SK-MEL-5 (cell line): ENCODE results near the gene CXCL6. TPM values are rescaled to one million over a fixed set of nuclear protein-coding genes. Genes with fewer than 3 reads are reported as not detected.

Experiments used
- DNase-seq: peaks from one replicate; pipeline ENCODE4 v3.0.0-alpha.2; 2016; ENCODE audit warnings: low read depth, low spot score
- in situ Hi-C: cut with HindIII; loops from 2 replicates; pipeline ENCODE4 v1.10.0; 2016; ENCODE audit warnings: low sequenced_read_pairs, high pct_unique_total_duplicates, low pct_unique_long_range_greater_than_20kb
- polyA plus RNA-seq, 2 experiments: library from polyadenylated mRNA; depleted of rRNA; stranded (reverse); fragments of >200 nt; gene quantifications; 2 replicates each; pipeline ENCODE4 v1.2.3, GENCODE V29; 2015
- total RNA-seq: library from RNA; depleted of rRNA; stranded (reverse); fragments of >200 nt; shearing (Covaris generic); gene quantifications from 2 replicates; pipeline ENCODE4 v1.2.3, GENCODE V29; 2014; rRNA removed

Gene CXCL6
- total RNA-seq: not detected in 2 replicates
- not detected in 2 replicates for polyA plus RNA-seq (2015; cell fraction: cytosol; rRNA removed)
- polyA plus RNA-seq (2015; cell fraction: nucleus; rRNA removed): not detected in 2 replicates

DNA sequence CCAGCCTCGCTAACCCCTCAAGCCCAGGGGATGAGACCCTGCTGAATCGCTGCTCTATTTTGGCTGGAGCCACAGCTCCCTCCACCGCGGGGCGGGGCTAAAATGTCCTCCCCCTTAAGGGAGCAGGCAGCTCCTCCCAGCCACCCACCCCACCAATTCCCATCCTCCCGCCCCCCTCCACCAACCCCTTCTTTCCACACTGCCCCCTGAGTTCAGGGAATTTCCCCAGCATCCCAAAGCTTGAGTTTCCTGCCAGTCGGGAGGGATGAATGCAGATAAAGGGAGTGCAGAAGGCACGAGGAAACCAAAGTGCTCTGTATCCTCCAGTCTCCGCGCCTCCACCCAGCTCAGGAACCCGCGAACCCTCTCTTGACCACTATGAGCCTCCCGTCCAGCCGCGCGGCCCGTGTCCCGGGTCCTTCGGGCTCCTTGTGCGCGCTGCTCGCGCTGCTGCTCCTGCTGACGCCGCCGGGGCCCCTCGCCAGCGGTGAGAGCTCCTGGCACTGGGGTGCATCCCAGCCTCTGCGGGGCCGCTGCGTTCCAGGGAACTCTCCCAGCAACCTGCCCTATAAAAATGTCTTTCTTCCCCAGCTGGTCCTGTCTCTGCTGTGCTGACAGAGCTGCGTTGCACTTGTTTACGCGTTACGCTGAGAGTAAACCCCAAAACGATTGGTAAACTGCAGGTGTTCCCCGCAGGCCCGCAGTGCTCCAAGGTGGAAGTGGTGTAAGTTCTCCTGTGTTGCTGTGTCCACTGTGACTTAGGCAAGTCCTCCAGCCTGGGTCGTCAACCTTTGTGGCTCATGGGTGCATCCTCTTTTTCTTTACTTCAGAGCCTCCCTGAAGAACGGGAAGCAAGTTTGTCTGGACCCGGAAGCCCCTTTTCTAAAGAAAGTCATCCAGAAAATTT is at the start of gene CXCL6:
TSS of gene CXCL6 (plus strand) at position 306 of the 907 bp plus-strand sequence. CDS start at position 379, 73 bp downstream.
- DNase-seq: no peak
- in situ Hi-C loops: no loop called here

DNA sequence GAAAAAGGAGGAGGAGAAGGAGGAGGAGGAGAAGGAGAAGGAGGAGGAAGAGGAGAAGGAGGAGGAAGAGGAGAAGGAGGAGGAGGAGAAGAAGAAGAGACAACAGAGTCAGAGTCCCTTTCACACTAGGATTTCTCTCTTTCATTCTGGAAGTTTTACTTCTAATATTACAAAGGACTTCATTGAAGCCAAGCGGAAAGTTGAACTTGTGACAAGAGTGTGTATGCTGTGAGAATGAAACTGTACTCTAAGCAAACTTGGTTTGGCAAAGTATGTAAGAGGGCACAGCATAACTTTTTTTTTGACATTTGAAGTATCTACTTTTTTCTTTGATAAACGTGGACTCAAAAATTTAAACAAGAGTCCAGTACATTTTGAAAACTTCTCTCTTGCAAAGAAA is 48.1 kb upstream of the CXCL6 start:
- in situ Hi-C loops: no loop called here
- peak; percentile 77 for DNase-seq

DNA sequence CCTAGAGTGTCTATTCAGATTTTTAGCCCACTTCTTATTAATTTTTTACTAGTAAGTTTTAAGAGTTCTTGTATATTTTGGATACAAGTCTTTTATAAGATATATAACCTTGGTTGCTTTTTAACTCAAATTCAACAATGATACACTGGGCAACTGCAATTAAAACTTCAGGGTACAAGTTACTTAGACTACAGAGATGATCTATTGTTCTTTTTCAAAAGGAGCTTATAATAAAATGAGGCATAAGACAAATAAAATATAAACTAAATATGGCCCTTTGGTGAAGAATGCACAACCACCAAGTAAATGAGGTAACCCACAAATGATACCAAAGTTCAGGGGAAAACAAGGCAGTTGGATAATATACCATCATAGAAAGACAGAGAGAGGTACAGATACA is 37.6 kb upstream of the CXCL6 start:
- in situ Hi-C loops: no loop called here
- DNase-seq: no peak

DNA sequence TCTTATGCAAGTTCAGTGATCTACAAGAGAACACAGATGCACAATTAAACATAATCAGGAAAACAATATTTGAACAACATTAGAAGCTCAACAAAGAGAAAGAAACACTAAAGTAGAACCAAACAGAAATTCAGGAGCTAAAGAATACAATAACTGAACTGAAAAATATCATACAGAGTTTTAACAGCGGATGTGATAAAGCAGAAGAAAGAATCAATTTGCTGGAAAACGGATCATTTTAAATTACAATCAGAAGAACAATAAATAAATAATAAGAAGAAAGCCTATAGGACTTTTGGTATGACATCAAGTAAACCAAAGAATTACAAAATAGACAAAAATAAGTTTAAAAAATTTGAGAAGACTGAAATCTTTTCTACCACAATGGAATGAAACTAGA is 36.3 kb upstream of the CXCL6 start:
- in situ Hi-C loops: no loop called here
- DNase-seq: no peak

DNA sequence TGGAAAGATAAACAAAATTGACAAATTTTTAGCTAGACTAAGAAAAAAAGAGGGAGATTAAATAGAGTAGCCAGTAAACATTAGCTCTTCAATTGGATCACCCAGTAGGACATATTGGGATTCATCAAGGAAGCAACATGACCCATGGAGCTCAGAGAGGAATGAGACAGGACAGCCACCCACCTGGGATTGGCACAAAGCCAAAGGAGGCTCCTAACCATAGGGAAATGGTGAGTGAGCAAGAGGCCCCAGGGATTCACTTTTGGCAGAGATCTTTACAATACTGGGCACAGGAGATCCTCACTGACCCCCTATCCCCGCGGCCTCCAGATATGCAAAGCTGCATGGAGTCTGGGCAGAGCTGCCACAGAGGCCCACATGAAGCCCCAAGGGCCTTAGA is 34.8 kb upstream of the CXCL6 start:
- DNase-seq: no peak
- in situ Hi-C loops: no loop called here

DNA sequence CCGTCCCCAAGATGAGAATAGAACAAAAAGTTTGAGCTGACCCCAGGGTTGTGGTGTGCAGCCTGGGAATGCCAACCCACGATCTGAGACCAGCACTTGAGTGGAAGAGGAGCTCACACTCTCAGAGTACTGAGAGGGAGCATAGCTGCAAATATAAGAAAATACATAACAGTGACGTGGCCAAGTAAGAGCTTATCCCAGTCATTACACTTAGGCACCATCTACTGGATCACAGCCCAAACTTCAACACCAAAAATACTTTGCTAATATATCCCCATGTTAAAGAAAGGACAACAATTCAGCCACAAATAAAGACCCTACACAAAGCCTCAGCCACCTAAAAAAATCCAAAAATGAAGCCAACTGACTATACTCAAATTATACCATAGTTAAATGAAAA is 33.3 kb upstream of the CXCL6 start:
- in situ Hi-C loops: no loop called here
- peak; percentile 21 for DNase-seq

DNA sequence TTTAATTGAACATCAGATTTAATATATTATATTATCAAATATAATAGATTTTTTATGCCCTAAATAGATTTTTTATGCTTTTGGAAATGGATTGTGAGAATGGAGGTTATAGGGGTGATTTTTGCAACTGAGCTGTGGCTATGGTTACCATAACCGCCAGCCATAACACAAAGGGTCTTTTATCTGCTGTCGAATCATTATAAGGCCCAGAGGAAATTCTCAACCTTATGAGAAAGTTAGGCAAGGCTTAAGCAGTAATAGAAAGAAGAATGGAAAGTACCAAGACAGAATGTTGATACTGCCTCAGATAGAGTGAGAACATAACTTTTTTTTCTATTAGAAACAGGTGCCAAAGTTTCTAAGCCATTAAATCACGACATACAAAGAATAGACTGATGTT is 26.3 kb upstream of the CXCL6 start:
- DNase-seq: peak; percentile 83
- in situ Hi-C loops: no loop called here

DNA sequence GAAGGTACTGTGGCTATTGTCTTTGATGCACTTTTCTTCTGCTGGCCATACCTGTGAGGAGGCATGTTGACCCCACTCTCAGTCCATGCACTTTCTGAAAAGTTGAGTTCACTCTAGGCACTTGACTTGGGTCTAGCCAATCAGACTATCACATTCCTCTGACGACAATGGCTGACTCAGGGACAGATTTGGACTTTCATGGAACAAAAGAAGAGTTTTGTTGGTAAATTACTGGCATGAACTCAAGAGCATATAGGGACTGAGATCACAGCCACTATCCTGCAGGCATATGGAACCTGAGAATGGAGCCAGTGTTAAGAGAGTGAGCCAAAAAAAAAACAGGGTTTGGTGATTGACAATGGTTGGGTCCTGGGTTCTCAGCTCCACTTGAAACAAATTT is 24.6 kb upstream of the CXCL6 start:
- in situ Hi-C loops: no loop called here
- peak; percentile 96 for DNase-seq

DNA sequence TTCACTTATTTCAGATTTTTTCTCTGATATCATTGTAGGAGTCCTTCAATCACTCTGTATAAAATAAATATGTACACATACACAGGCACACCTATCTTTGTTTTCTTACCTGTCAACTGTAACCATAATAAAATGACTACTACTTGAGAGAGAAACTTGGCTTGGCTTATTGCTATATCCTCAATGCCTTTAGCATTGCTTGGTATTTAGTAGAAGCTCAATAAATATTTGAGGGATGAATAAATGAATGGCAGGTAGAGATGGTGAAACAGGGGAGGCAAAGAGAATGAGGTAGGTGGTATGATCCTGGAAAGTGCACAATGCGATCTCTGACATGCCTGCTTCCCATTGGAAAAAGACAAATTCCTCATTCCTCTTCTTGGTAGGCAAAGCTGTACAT is 21.8 kb upstream of the CXCL6 start:
- in situ Hi-C loops: no loop called here
- DNase-seq: no peak

DNA sequence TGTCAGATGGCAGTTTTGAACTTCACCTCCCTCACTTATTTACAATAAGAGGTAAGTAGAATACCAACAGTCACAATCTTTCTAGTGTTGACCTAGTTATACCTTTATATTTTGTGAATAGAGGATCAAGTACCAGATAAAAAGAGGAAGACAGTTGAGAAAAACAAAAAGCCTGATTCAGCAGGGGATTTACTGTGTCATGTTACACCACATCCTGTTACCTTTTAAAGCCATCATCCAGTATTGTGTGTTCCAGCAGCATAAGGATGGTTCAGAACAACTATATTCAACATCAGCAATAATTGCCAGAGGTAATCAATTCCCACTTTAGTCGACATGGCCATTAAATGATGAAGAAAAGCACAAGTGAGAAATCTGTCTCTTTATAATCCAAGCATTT is 21.3 kb upstream of the CXCL6 start:
- no peak for DNase-seq
- in situ Hi-C loops: no loop called here

DNA sequence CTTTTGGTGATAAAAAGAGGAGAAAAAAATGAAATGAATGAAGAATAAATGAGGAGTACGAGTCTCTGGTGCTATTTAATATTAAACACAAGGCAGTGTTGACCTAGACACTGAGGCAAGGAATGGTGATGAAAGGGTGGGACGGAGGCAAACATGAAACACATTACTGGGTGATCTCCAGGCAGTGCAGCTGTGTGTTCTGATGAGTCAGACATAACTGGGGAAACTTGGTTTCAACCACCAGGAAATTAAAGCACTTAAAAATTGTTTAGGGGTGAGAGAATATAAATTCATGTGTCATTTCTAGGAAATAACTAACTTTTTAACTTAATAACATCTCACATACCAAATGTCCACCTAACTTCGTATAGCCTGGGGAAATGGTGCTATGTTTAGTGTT is 19.7 kb upstream of the CXCL6 start:
- no peak for DNase-seq
- in situ Hi-C loops: no loop called here

DNA sequence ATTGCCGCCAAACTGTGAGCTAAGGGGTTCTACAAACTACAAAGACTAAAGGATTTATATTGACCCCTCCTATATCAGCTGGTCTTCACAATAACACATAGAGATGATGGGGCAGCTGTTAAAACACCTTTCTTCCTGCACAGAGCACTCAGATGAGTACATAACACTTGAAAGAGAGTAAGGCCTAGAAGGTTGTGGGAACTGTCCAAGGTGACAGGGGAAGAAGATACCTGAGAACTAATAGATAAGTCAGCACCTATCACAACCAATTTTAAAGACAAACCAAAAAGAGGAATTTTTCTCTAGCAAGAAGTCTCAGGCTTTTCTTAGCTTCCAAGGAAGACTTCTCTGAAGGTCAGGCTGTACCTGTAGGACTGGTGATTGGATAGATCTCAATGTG is 19.1 kb upstream of the CXCL6 start:
- in situ Hi-C loops: no loop called here
- DNase-seq: no peak

DNA sequence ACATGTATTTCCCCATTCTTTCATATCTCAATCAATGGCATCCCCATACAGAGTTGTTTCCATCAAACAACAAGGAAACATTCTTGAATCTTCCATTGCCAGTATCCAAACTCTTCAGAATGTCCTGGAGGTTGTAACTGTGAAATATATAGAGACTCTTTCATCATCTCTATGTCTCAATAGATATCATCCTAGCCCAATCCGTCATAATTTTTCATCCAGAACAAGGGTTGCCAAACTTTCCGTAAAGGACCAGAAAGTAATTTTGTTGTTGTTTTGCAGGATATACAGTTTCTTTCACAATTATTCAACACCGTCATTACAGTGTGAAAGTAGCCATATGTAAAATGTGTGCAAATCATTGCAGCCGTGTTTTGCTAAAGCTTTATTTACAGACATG is 15.2 kb upstream of the CXCL6 start:
- in situ Hi-C loops: no loop called here
- DNase-seq: no peak

DNA sequence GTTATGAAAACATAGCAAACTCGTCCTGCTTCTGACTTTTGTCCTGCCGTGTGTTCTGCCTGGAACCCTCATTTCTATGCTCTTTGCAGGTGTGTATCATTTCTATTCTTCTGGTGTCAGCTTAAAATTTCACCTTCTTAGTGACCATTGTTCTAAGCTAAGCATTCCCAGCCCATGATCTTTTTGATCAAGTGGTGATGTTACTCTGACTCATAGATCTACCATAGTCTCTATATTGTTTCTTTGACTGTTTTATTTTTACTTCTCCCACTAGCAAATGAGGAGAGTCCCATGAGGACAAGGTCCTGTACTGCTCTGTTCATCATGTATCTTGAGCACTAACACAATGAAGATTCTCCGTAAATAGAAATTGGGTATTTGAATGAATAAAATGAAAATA is 14.1 kb upstream of the CXCL6 start:
- DNase-seq: no peak
- in situ Hi-C loops: no loop called here

DNA sequence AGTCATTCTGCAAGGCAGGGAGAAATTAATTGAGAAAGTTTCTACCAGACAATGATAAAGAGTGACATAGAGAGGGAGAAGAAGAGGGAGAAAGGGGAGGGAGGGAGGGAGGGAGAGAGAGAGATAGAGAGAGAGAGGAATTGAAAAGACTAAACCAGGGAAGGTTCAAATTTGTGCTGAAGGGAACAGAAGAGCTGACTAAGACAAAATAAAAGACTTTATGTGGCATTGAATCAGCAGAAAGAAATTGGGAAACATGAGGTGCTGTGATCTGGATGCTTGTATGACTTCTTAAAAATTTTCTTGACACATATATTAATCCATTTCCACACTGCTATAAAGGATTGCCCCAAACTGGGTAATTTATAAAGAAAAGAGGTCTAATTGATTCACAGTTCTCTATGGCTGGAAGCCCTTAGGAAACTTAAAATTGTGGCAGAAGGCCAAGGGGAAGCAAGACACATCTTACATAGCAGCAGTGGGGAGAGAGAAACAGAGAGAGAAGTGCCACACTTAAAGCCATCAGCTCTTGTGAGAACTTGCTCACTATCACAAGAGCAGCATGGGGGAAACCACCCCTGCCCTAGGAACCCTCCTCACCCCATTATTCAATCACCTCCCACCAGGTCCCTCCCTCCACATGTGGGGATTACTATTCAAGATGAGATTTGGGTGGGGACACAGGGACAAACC is 13.5 kb upstream of the CXCL6 start:
- in situ Hi-C loops: no loop called here

DNA sequence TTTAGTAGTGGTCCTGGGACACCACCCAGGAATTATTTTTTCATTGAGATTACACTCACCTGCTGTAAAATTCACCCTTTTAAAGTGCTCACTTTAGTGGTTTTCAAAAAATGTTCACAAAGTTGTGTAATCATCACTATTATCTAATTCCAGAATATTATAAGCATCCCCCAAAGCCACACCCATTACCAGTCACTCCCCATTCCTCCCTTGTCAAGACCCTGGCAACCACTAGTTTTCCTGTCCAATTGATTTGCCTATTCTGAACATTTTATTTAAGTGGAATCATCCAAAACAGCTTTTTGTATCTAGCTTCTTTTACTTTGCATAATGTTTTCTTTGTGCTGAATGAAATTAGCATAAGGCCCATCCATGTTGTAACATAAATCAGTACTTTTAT is 12.7 kb upstream of the CXCL6 start:
- in situ Hi-C loops: no loop called here

More for the DNA sequence above, 13.5 kb upstream of the CXCL6 start:
- DNase-seq: no peak

DNA sequence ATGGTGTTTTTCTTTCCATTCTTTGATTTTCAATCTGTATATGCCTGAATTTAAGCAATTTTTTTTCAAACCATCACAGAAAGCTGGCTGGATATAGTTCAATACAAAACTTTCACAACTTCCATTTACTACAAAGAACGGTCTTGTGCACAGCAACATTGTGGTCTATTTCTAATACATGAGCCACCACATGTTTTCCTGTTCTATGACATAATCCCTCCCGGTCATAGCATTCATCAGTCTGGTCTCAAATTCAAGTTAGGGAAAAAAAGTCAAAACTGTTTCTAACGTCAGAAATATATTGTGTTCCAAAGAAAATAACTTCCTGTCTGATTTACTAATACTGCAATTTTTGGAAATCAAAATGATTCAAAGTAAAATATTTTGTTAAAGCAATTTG is 7.5 kb upstream of the CXCL6 start:
- DNase-seq: peak; percentile 93
- in situ Hi-C loops: no loop called here

More for the DNA sequence above, 12.7 kb upstream of the CXCL6 start:
- DNase-seq: no peak

DNA sequence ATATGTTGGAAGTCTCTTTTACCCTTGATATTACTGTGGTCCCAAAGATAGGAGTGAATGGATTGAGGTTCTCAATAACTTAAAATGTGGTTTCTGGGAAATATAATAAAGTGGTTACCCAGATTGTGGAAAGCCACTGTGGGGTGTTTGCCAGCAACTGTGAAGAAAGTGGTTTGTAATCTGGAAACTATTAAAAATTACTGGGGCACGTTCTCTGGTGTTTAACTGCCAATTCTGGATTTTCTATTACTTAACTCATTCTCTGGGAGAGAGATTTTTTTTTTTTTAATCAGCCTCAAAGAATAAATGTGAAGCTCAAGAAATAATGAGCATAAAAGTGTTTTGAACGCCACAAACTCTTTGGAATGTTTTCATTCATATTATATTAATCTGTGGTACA is 4.9 kb upstream of the CXCL6 start:
- DNase-seq: no peak
- in situ Hi-C loops: no loop called here
